Naive thymus-derived CD4-positive, alpha-beta T cell (primary cell): ENCODE data around the gene NISCH. TPM values are rescaled to one million over a fixed set of nuclear protein-coding genes. Genes with fewer than 3 reads are reported as not detected.

Source experiments
- ATAC-seq: fragments of 150-1000 bp; cut with Tn5 transposase; 2 replicates; pipeline ENCODE4 v1.10.0; 2021; ENCODE audit warnings: mild to moderate bottlenecking, moderate library complexity
- CTCF ChIA-PET: fragments of 350-600 bp; sonication (Branson Sonifier 250); formaldehyde crosslinking; loops from one replicate; lab custom pipeline; 2021; ENCODE audit warnings: antibody characterized with exemption; lab: Charles Lee
- POLR2A ChIA-PET: fragments of 350-600 bp; sonication (Branson Sonifier 250); formaldehyde crosslinking; loops from one replicate; lab custom pipeline; 2021; ENCODE audit warnings: antibody characterized with exemption, inconsistent platforms; lab: Charles Lee
- DNase-seq, 9 donors: peaks; one replicate each; pipeline versions ENCODE4 v3.0.0 to v3.0.0-alpha.2; 2020 to 2022; ENCODE audit warnings: mixed read lengths in 1 of 9
- H3K27ac ChIP-seq: one replicate; pipeline ENCODE4 v1.7.0; 2013; ENCODE audit warnings: mild to moderate bottlenecking, low read depth, low read length, moderate library complexity
- H3K27me3 ChIP-seq, 2 donors: one replicate each; pipeline ENCODE4 v1.7.0; 2013; ENCODE audit warnings: low read length in 2 of 2, mild to moderate bottlenecking in 2 of 2, moderate library complexity in 2 of 2; ENCODE audit not compliant: control insufficient read depth in 2 of 2, insufficient read depth in 2 of 2
- H3K36me3 ChIP-seq, 3 experiments: 1 replicate in 2 of 3; 2 replicates in 1 of 3; pipeline ENCODE4 v1.7.0; 2013; ENCODE audit warnings: low read length in 3 of 3, mild to moderate bottlenecking in 3 of 3, moderate library complexity in 1 of 3; ENCODE audit not compliant: insufficient read depth in 3 of 3, control insufficient read depth in 2 of 3
- H3K4me1 ChIP-seq, 2 donors: one replicate each; pipeline ENCODE4 v1.7.0; 2013; ENCODE audit warnings: low read length in 2 of 2, mild to moderate bottlenecking in 2 of 2, moderate library complexity in 1 of 2; ENCODE audit not compliant: control insufficient read depth in 2 of 2, insufficient read depth in 2 of 2
- H3K4me3 ChIP-seq: 2 replicates; pipeline ENCODE4 v1.7.0; 2013; ENCODE audit warnings: mild to moderate bottlenecking, low read length
- H3K9me3 ChIP-seq, 3 experiments: 1 replicate in 2 of 3; 2 replicates in 1 of 3; pipeline ENCODE4 v1.7.0; 2013; ENCODE audit warnings: low read length in 3 of 3; ENCODE audit not compliant: control insufficient read depth in 2 of 3
- H3K27ac Mint-ChIP-seq, 9 donors: one replicate each; pipeline ENCODE4 v1.8.0; 2020 to 2022; ENCODE audit warnings: mixed read lengths in 9 of 9, mild to moderate bottlenecking in 8 of 9, moderate library complexity in 5 of 9, inconsistent platforms in 2 of 9
- H3K27me3 Mint-ChIP-seq, 5 donors: one replicate each; pipeline ENCODE4 v1.8.0; 2021 to 2022; ENCODE audit warnings: mixed read lengths in 5 of 5, mild to moderate bottlenecking in 1 of 5
- H3K36me3 Mint-ChIP-seq, 5 donors: one replicate each; pipeline ENCODE4 v1.8.0; 2020 to 2022; ENCODE audit warnings: mixed read lengths in 5 of 5, mild to moderate bottlenecking in 3 of 5, inconsistent platforms in 1 of 5
- H3K4me1 Mint-ChIP-seq, 7 donors: one replicate each; pipeline ENCODE4 v1.8.0; 2020 to 2022; ENCODE audit warnings: mixed read lengths in 7 of 7, mild to moderate bottlenecking in 3 of 7, inconsistent platforms in 1 of 7
- H3K4me3 Mint-ChIP-seq, 10 donors: one replicate each; pipeline ENCODE4 v1.8.0; 2020 to 2022; ENCODE audit warnings: mild to moderate bottlenecking in 10 of 10, mixed read lengths in 10 of 10, moderate library complexity in 6 of 10, inconsistent platforms in 2 of 10
- H3K9me3 Mint-ChIP-seq, 11 donors: one replicate each; pipeline ENCODE4 v1.8.0; 2020 to 2022; ENCODE audit warnings: mixed read lengths in 11 of 11, mild to moderate bottlenecking in 4 of 11, inconsistent platforms in 1 of 11, moderate library complexity in 1 of 11
- intact Hi-C, 2 donors: fragments of 100-400 bp; cut with micrococcal nuclease; formaldehyde crosslinking; loops; one replicate each; pipeline ENCODE4 v1.15.1; 2023
- polyA plus RNA-seq, 2 donors: library from polyadenylated mRNA; unstranded; fragments of 300-500 nt; fragmentation: Illumina TruSeq; gene quantifications; one replicate each; pipeline ENCODE4 v1.2.3, GENCODE V29; 2021
- total RNA-seq, 6 experiments: library from RNA in 5 of 6; stranded (reverse) in 5 of 6; gene quantifications; 1 replicate in 5 of 6; 2 replicates in 1 of 6; pipeline ENCODE4 v1.2.3 and lab custom pipeline; 2021 to 2026

Gene NISCH
- total and polyA plus RNA-seq, 7 experiments from 2014 or later = 21.4 to 210 (median 131) TPM

DNA sequence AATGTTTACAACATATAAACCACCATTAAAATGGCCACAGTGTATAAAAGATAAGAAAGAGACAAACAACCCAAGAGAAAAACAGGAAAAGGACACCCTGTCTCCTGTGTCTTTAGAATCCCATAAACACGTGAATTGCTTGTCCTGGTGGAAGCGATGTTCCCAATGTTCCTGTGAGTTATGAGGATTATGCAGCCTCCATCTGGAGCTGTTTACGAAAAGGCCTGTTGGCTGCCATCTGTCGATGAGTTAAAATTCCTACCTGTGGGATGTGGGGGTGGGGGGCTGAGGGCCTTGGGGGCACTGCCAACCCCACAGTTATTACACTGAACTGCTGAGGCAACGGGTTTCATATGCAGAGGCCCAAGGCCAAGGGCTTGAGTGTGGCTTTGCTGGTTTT lies 13.6 kb downstream of the NISCH start:
- Mint-ChIP-seq H3K4me1 (peaks cover 4 to 13% (median 6%) of the 10 kb centered on the region in 7 donors), H3K27me3 (no peaks in the 10 kb centered on the region), H3K27ac (peak overlapping the region in 4 of 9 donors; percentile 54 to 85 (median 68)), H3K36me3 (peaks cover 0 to 31% (median 2%) of the 10 kb centered on the region in 5 donors), H3K9me3 (no peaks in the 10 kb centered on the region), H3K4me3 (no peak overlapping the region)
- H3K36me3 ChIP-seq = peaks cover 0 to 70% (median 7%) of the 10 kb centered on the region in 3 experiments
- intact Hi-C loops = no loop called here
- no peaks in the 10 kb centered on the region for H3K27me3 ChIP-seq
- no peaks in the 10 kb centered on the region for H3K9me3 ChIP-seq
- no peak overlapping the region for H3K27ac ChIP-seq
- no peak overlapping the region for H3K4me3 ChIP-seq
- ChIA-PET CTCF (no interaction called here), POLR2A (no interaction called here)
- H3K4me1 ChIP-seq = no peaks in the 10 kb centered on the region
- DNase-seq (no peak), ATAC-seq (no peak)

DNA sequence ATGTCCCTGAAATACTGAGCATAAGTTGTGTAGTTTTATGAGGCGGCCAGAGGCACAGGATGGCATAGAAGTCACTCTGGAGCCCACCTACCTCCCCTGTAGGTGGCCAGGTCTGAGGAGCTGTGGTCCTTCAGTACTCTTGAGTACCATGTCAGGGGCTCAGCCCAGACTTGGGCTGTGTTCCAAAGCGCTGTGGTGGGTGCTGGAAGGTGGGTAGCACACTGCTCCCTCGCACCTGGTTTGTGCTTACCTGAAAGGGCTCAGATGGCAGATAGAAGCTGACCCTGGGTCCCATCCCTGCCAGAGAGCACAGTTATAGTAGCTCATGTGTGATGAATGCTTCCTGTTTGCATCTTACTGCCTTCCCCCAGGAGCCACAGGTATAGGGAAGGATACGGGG lies 15.5 kb downstream of the NISCH start:
- Mint-ChIP-seq H3K36me3 (peaks cover 0 to 39% (median 4%) of the 10 kb centered on the region in 5 donors), H3K4me3 (no peak overlapping the region), H3K27me3 (no peaks in the 10 kb centered on the region), H3K4me1 (peaks cover 4 to 9% (median 6%) of the 10 kb centered on the region in 7 donors), H3K9me3 (no peaks in the 10 kb centered on the region), H3K27ac (peak overlapping the region in 2 of 9 donors; percentile 61 to 67)
- H3K27ac ChIP-seq = no peak overlapping the region
- no peaks in the 10 kb centered on the region for H3K9me3 ChIP-seq
- no peak overlapping the region for H3K4me3 ChIP-seq
- ChIA-PET POLR2A (interaction anchor here (1.0 to 1.1 kb wide), 2 partner anchors 11 to 16 kb away, joined by 3 to 4 read pairs; partner anchors contain the start of gene NISCH), CTCF (interaction anchor here (0.6 kb wide), 1 partner anchor 59 kb away, joined by 10 read pairs; no protein-coding TSS in a partner anchor)
- DNase-seq (no peak), ATAC-seq (no peak)
- H3K27me3 ChIP-seq = no peaks in the 10 kb centered on the region
- peaks cover 0 to 74% (median 11%) of the 10 kb centered on the region in 3 experiments for H3K36me3 ChIP-seq
- intact Hi-C loops = loop anchor here (5.0 kb wide), 1 partner anchor 601 kb away; no protein-coding TSS in a partner anchor
- no peaks in the 10 kb centered on the region for H3K4me1 ChIP-seq

DNA sequence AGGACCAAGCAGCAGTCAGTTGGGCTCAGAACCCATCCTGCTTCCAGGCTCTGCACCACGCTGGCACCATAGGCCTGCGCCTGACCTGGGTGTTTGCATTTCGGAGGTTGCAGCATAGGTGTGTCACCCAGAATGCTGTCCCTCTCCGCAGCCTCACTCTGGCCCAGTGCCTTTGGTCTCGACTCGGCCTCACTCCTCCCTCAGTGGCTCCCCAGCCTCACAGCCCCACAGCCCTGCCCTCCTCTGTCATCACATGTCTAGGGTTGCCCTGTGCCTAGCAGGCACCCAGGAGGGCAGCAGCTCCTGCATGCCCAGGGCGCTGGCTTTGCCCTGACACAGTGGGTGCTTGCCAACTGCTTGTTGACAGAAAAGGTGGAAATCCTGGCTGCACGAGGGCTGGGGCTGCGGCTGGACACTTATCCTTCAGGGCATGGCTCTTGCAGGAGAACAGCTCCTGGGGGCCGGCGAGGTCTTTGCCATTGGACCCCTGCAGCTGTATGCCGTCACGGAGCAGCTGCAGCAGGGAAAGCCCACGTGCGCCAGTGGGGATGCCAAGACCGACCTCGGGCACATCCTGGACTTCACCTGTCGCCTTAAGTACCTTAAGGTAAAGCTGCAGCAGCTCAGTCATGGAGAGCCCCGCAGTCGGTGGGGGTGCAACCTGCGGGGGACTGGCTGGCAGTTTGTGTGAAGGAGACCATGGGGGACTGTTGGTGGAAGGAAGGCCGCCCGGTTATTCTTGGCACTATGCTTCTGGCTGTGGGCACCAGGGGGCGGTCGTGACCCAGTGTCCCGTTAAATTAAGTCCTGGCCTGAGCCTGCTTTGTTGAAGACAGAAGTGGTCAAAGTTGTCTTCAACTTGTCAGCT lies 16.2 kb downstream of the NISCH start:
- peak in 4 of 9 donors; percentile 9 to 45 (median 16) for DNase-seq
- peak; percentile 67 for ATAC-seq
- H3K27me3 ChIP-seq = no peaks in the 10 kb centered on the region
- peaks cover 4 to 8% (median 6%) of the 10 kb centered on the region in 7 donors for H3K4me1 Mint-ChIP-seq
- H3K4me3 ChIP-seq = no peak overlapping the region
- no peaks in the 10 kb centered on the region for H3K9me3 Mint-ChIP-seq
- no peak overlapping the region for H3K4me3 Mint-ChIP-seq
- peak overlapping the region in 1 of 9 donors; percentile 25 for H3K27ac Mint-ChIP-seq
- H3K27ac ChIP-seq = no peak overlapping the region
- CTCF ChIA-PET = interaction anchor here (0.5 kb wide), 1 partner anchor 15 kb away, joined by 3 read pairs; no protein-coding TSS in a partner anchor
- H3K36me3 ChIP-seq = peaks cover 0 to 75% (median 11%) of the 10 kb centered on the region in 3 experiments
- H3K36me3 Mint-ChIP-seq = peaks cover 0 to 38% (median 4%) of the 10 kb centered on the region in 5 donors
- H3K27me3 Mint-ChIP-seq = no peaks in the 10 kb centered on the region
- no peaks in the 10 kb centered on the region for H3K4me1 ChIP-seq
- POLR2A ChIA-PET = interaction anchor here (0.8 to 1.0 kb wide), 2 partner anchors 12 to 15 kb away, joined by 3 read pairs; no protein-coding TSS in a partner anchor
- H3K9me3 ChIP-seq = no peaks in the 10 kb centered on the region
- intact Hi-C loops = loop anchor here (5.0 kb wide), 1 partner anchor 601 kb away; no protein-coding TSS in a partner anchor

DNA sequence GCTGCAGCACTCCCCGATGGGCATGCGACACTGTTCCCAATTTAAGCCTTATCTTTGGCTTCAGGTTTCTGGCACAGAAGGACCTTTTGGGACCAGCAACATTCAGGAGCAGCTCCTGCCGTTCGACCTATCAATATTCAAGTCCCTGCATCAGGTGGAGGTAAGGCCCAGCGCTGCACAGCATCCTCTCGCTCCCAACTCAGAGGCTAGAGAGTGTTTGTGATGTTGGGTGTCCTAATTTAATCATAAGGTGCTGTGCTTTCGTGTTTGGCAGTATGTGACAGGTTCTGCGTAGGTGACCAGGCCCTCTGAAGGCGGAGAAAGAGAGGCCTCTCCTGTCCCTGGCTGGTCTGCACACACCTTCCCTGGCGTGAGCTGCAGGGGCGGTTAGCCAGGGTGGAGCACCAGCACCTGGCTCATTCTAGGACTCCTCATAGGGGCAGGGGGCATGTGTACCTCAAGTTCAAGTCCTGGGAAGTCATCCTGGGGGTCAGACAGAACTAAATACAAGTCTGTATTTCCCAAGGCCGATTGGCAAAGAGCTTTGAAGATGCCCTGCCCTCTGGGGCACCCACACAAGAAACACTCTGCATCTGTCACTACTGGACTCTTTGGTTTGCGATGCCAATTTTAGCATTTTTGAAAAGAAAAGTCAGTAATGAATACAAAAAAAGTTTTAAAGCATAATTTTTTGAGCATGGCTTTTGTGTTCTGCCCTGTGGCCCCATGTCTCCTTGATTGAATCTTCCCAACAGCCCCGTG lies 17.0 kb downstream of the NISCH start:
- Mint-ChIP-seq H3K27ac (peak overlapping the region in 1 of 9 donors; percentile 25), H3K27me3 (no peaks in the 10 kb centered on the region), H3K36me3 (peaks cover 0 to 41% (median 4%) of the 10 kb centered on the region in 5 donors), H3K4me3 (no peak overlapping the region), H3K4me1 (peaks cover 4 to 10% (median 6%) of the 10 kb centered on the region in 7 donors), H3K9me3 (no peaks in the 10 kb centered on the region)
- Histone ChIP-seq H3K4me3 (no peak overlapping the region), H3K27me3 (no peaks in the 10 kb centered on the region), H3K36me3 (peaks cover 0 to 80% (median 12%) of the 10 kb centered on the region in 3 experiments), H3K4me1 (no peaks in the 10 kb centered on the region), H3K9me3 (no peaks in the 10 kb centered on the region), H3K27ac (no peak overlapping the region)
- CTCF ChIA-PET = interaction anchor here (0.5 to 0.7 kb wide), 2 partner anchors 14 to 91 kb away, joined by 3 read pairs; no protein-coding TSS in a partner anchor
- DNase-seq (no peak), ATAC-seq (no peak)
- intact Hi-C loops = loop anchor here (5.0 kb wide), 1 partner anchor 600 kb away; no protein-coding TSS in a partner anchor
- POLR2A ChIA-PET = interaction anchor here (0.8 kb wide), 1 partner anchor 16 kb away, joined by 3 read pairs; no protein-coding TSS in a partner anchor

DNA sequence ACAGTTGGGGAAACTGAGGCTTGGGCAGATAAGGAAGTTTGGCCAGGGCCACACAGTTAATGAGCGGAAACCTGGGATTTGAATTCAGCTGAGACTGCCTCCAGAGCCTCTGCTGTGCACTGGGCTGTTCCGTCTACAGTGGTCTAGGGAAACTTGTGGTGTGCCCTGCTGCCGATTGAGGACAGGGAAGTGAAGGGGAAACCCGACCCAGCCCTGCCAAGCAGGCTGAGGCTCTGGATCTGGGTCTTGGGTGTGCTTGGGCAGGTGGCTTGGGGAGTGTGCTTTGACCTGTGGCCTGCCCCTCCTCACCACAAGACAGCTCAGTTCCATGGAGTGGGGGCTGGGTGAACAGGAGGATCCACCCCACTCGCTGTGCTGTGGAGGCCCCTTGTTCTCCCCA lies 17.6 kb downstream of the NISCH start:
- Mint-ChIP-seq H3K9me3 (no peaks in the 10 kb centered on the region), H3K36me3 (peaks cover 0 to 45% (median 5%) of the 10 kb centered on the region in 5 donors), H3K27me3 (no peaks in the 10 kb centered on the region), H3K4me1 (peaks cover 4 to 10% (median 6%) of the 10 kb centered on the region in 7 donors), H3K4me3 (no peak overlapping the region), H3K27ac (no peak overlapping the region)
- POLR2A ChIA-PET = no interaction called here
- intact Hi-C loops = loop anchor here (5.0 kb wide), 1 partner anchor 599 kb away; no protein-coding TSS in a partner anchor
- DNase-seq (no peak), ATAC-seq (peak; percentile 9)
- CTCF ChIA-PET = interaction anchor here (0.7 kb wide), 1 partner anchor 90 kb away, joined by 3 read pairs; no protein-coding TSS in a partner anchor
- Histone ChIP-seq H3K27ac (no peak overlapping the region), H3K4me3 (no peak overlapping the region), H3K27me3 (no peaks in the 10 kb centered on the region), H3K9me3 (no peaks in the 10 kb centered on the region), H3K4me1 (no peaks in the 10 kb centered on the region), H3K36me3 (peaks cover 2 to 84% (median 18%) of the 10 kb centered on the region in 3 experiments)
